HepG2 (cell line): ENCODE data around the gene SLC9A5. TPM values are rescaled to one million over a fixed set of nuclear protein-coding genes. Genes with fewer than 3 reads are reported as not detected.

ENCODE experiments used
- ESRRA ChIP-seq: sonication (generic); formaldehyde crosslinking; IDR thresholded peaks from 2 replicates; pipeline ENCODE4 v1.5.1; 2020; ENCODE audit warnings: mild to moderate bottlenecking, low read depth, missing genetic modification reagents
- GLI4 ChIP-seq: sonication (generic); formaldehyde crosslinking; IDR thresholded peaks from 2 replicates; pipeline ENCODE4 v1.5.1; 2020; ENCODE audit warnings: missing genetic modification reagents, mild to moderate bottlenecking, moderate library complexity, borderline replicate concordance
- HMG20A ChIP-seq: IDR thresholded peaks from 2 replicates; pipeline ENCODE4 v1.6.1; 2016; ENCODE audit warnings: borderline replicate concordance
- HMG20B ChIP-seq: conservative IDR thresholded peaks from 2 replicates; pipeline ENCODE4 v1.6.1; 2016; ENCODE audit warnings: missing genetic modification reagents, missing compliant biosample characterization
- KDM6A ChIP-seq: IDR thresholded peaks from 2 replicates; pipeline ENCODE4 v1.6.1; 2016; ENCODE audit warnings: low read depth
- SNAPC2 ChIP-seq: sonication (generic); formaldehyde crosslinking; IDR thresholded peaks from 2 replicates; pipeline ENCODE4 v1.8.1; 2022; ENCODE audit warnings: mild to moderate bottlenecking, missing genetic modification reagents
- SRY ChIP-seq: sonication (generic); formaldehyde crosslinking; IDR thresholded peaks from 2 replicates; pipeline ENCODE4 v1.8.0; 2022; ENCODE audit warnings: mild to moderate bottlenecking, missing genetic modification reagents
- ZBTB46 ChIP-seq: sonication (generic); formaldehyde crosslinking; IDR thresholded peaks from 2 replicates; pipeline ENCODE4 v1.4.0; 2020; ENCODE audit warnings: mild to moderate bottlenecking, missing genetic modification reagents, borderline replicate concordance
- ZHX1 ChIP-seq: sonication (generic); formaldehyde crosslinking; IDR thresholded peaks from 2 replicates; pipeline ENCODE4 v1.8.1; 2022; ENCODE audit warnings: low read depth, mild to moderate bottlenecking, missing genetic modification reagents
- ZIK1 ChIP-seq: sonication (generic); formaldehyde crosslinking; IDR thresholded peaks from 2 replicates; pipeline ENCODE4 v1.5.0; 2020; ENCODE audit warnings: mild to moderate bottlenecking, low read depth, missing genetic modification reagents, borderline replicate concordance
- polyA plus RNA-seq, 8 experiments: library from polyadenylated mRNA; depleted of rRNA in 3 of 8; stranded (reverse) in 7 of 8; unstranded in 1 of 8; fragments of >200 nt; fragmentation: Illumina TruSeq in 4 of 8; extraction: Trizol in 4 of 8; gene quantifications; 2 replicates each; pipeline versions ENCODE4 v1.2.1 to v1.2.3, GENCODE V29; 2011 to 2016; ENCODE audit warnings: low read depth in 4 of 8, missing spikeins in 1 of 8, mixed read lengths in 1 of 8; ENCODE audit not compliant: insufficient read depth in 1 of 8
- total RNA-seq, 5 experiments: library from RNA; depleted of rRNA; stranded (reverse); fragments of >200 nt; fragmentation: Illumina TruSeq; extraction: Trizol; gene quantifications; 2 replicates each; pipeline ENCODE4 v1.2.3, GENCODE V29; 2016; ENCODE audit warnings: low read depth in 1 of 5
- TF ChIP-seq, protein P1 (sequence below): sonication (generic); formaldehyde crosslinking; IDR thresholded peaks from 2 replicates; pipeline ENCODE4 v1.8.0; 2022; ENCODE audit warnings: mild to moderate bottlenecking, missing genetic modification reagents, borderline replicate concordance

SLC9A5 gene
- total and polyA plus RNA-seq, 2 of the 13 experiments (the other 11 are each of a cell fraction or from before 2014, with no cell fraction given), result 0.58 to 1.4 TPM

DNA sequence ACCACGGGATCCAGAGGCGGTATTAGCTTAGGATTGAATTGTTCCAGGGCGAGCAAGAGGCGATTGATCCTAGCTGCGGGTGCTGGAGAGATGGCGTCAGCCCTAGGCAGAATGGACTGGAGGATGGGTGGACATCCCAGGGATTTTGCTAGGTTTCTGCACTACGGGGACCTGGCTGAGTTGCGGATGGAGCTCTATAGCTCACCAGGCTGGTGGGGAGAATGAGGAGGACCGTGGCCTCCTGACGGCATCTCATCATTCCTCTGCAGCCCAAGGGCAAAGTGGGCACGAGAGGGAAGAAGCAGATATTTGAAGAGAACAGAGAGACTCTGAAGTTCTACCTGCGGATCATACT is 21.2 kb upstream of the SLC9A5 start (continued):
- TF ChIP-seq HMG20B, result no peak
- TF ChIP-seq HMG20A (CRISPR knock-in tag), result no peak
- TF ChIP-seq ESRRA (CRISPR knock-in tag), result no peak
- 0 out of 2 replicates have a peak, but pooled peaks have one; percentile 21 for TF ChIP-seq SRY
- TF ChIP-seq, protein P1, sequence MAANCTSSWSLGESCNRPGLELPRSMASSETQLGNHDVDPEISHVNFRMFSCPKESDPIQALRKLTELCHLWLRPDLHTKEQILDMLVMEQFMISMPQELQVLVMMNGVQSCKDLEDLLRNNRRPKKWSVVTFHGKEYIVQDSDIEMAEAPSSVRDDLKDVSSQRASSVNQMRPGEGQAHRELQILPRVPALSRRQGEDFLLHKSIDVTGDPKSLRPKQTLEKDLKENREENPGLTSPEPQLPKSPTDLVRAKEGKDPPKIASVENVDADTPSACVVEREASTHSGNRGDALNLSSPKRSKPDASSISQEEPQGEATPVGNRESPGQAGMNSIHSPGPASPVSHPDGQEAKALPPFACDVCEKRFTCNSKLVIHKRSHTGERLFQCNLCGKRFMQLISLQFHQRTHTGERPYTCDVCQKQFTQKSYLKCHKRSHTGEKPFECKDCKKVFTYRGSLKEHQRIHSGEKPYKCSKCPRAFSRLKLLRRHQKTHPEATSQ (CRISPR knock-in tag), result no peak
- peak; percentile 50; the same call in 1 of the 2 replicates for TF ChIP-seq GLI4
- no peak for TF ChIP-seq ZHX1 (CRISPR knock-in tag)
- no peak for TF ChIP-seq KDM6A (CRISPR knock-in tag)
- TF ChIP-seq ZBTB46 (CRISPR knock-in tag), result no peak
- TF ChIP-seq ZIK1 (CRISPR knock-in tag), result no peak
- no peak for TF ChIP-seq SNAPC2
